ENCODE results near the gene SMARCE1. TPM values are rescaled to one million over a fixed set of nuclear protein-coding genes. Genes with fewer than 3 reads are reported as not detected.

The SMARCE1 gene
- total and polyA plus RNA-seq, 2 donors, result 109 to 126 TPM

DNA sequence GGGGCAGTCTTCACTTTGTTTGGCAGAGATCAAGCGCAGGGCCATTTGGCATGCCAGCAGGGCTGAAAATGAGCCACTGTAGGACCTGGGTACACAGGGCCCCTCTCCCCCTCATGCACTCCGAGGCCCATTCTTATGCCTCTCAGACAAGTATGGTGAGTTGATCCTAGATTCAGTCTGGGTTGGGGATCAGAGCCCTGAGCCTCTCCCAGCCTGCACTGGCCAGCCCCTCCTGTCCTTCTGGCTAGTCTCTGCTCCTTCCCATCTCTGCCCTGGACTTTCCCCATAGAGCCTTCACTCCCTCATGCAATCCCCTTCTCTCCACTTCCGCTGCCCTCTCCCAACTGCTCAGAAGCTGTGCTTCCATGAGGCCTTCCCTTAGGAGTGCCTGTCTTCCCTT is 31.0 kb downstream of the SMARCE1 start:
- H3K27ac ChIP-seq (ENCODE audit: low read depth in 1 of 2, low read length in 1 of 2), result peak overlapping the region in 1 of 2 donors; percentile 18
- DNase-seq (ENCODE audit: low read depth in 6 of 9, low spot score in 9 of 9), result no peak
- 65% methylated on average over 3 of the region's 3 CpGs for WGBS
- no peak overlapping the region for H3K4me3 ChIP-seq (ENCODE audit: low read length in 2 of 2)
- no peaks in the 10 kb centered on the region for H3K9me3 ChIP-seq (ENCODE audit: control insufficient read depth in 2 of 2, insufficient read depth in 1 of 2, low read length in 1 of 2)
- H3K4me1 ChIP-seq (ENCODE audit: control insufficient read depth in 2 of 2, insufficient read depth in 2 of 2, low read length in 2 of 2), result peaks cover 2 to 54% of the 10 kb centered on the region in 2 donors
- H3K36me3 ChIP-seq (ENCODE audit: control insufficient read depth in 2 of 2, insufficient read depth in 2 of 2, low read length in 1 of 2), result no peaks in the 10 kb centered on the region
- H3K27me3 ChIP-seq (ENCODE audit: control insufficient read depth in 2 of 2, insufficient read depth in 1 of 2, low read length in 1 of 2), result peaks cover 0 to 2% of the 10 kb centered on the region in 2 donors

- no peaks in the 10 kb centered on the region for H3K36me3 ChIP-seq (ENCODE audit: control insufficient read depth in 2 of 2, insufficient read depth in 2 of 2, low read length in 1 of 2)
- H3K9me3 ChIP-seq (ENCODE audit: control insufficient read depth in 2 of 2, insufficient read depth in 1 of 2, low read length in 1 of 2), result no peaks in the 10 kb centered on the region
- no peak for DNase-seq (ENCODE audit: low read depth in 6 of 9, low spot score in 9 of 9)
- no peak overlapping the region for H3K4me3 ChIP-seq (ENCODE audit: low read length in 2 of 2)
- WGBS, result 95% methylated on average over 10 of the region's 10 CpGs
- H3K27me3 ChIP-seq (ENCODE audit: control insufficient read depth in 2 of 2, insufficient read depth in 1 of 2, low read length in 1 of 2), result peaks cover 0 to 2% of the 10 kb centered on the region in 2 donors
- H3K4me1 ChIP-seq (ENCODE audit: control insufficient read depth in 2 of 2, insufficient read depth in 2 of 2, low read length in 2 of 2), result peaks cover 2 to 50% of the 10 kb centered on the region in 2 donors
- no peak overlapping the region for H3K27ac ChIP-seq (ENCODE audit: low read depth in 1 of 2, low read length in 1 of 2)
Observed at GRCh38 chr17:40615841-40616476, 31.7 kb downstream of the SMARCE1 start.

- WGBS, result 85% methylated on average over 7 of the region's 7 CpGs
- H3K4me3 ChIP-seq (ENCODE audit: low read length in 2 of 2), result no peak overlapping the region
Observed at GRCh38 chr17:40615068-40615840, 32.4 kb downstream of the SMARCE1 start.

GRCh38 chr17:40614431-40615067 is 33.1 kb downstream of the SMARCE1 start:
- Histone ChIP-seq H3K27ac (ENCODE audit: low read depth in 1 of 2, low read length in 1 of 2) (peak overlapping the region; percentile 46 to 61), H3K9me3 (ENCODE audit: control insufficient read depth in 2 of 2, insufficient read depth in 1 of 2, low read length in 1 of 2) (no peaks in the 10 kb centered on the region), H3K4me3 (ENCODE audit: low read length in 2 of 2) (no peak overlapping the region), H3K27me3 (ENCODE audit: control insufficient read depth in 2 of 2, insufficient read depth in 1 of 2, low read length in 1 of 2) (peaks cover 0 to 2% of the 10 kb centered on the region in 2 donors), H3K4me1 (ENCODE audit: control insufficient read depth in 2 of 2, insufficient read depth in 2 of 2, low read length in 2 of 2) (peaks cover 0 to 45% of the 10 kb centered on the region in 2 donors), H3K36me3 (ENCODE audit: control insufficient read depth in 2 of 2, insufficient read depth in 2 of 2, low read length in 1 of 2) (no peaks in the 10 kb centered on the region)
- DNase-seq (ENCODE audit: low read depth in 6 of 9, low spot score in 9 of 9), result no peak
- 89% methylated on average over 13 of the region's 13 CpGs for WGBS

More at GRCh38 chr17:40615068-40615840, 32.4 kb downstream of the SMARCE1 start:
- peak in 1 of 9 donors; percentile 56 for DNase-seq (ENCODE audit: low read depth in 6 of 9, low spot score in 9 of 9)
- Histone ChIP-seq H3K36me3 (ENCODE audit: control insufficient read depth in 2 of 2, insufficient read depth in 2 of 2, low read length in 1 of 2) (no peaks in the 10 kb centered on the region), H3K9me3 (ENCODE audit: control insufficient read depth in 2 of 2, insufficient read depth in 1 of 2, low read length in 1 of 2) (no peaks in the 10 kb centered on the region), H3K4me1 (ENCODE audit: control insufficient read depth in 2 of 2, insufficient read depth in 2 of 2, low read length in 2 of 2) (peaks cover 2 to 50% of the 10 kb centered on the region in 2 donors), H3K27ac (ENCODE audit: low read depth in 1 of 2, low read length in 1 of 2) (peak overlapping the region; percentile 49 to 61), H3K27me3 (ENCODE audit: control insufficient read depth in 2 of 2, insufficient read depth in 1 of 2, low read length in 1 of 2) (peaks cover 0 to 2% of the 10 kb centered on the region in 2 donors)

DNA sequence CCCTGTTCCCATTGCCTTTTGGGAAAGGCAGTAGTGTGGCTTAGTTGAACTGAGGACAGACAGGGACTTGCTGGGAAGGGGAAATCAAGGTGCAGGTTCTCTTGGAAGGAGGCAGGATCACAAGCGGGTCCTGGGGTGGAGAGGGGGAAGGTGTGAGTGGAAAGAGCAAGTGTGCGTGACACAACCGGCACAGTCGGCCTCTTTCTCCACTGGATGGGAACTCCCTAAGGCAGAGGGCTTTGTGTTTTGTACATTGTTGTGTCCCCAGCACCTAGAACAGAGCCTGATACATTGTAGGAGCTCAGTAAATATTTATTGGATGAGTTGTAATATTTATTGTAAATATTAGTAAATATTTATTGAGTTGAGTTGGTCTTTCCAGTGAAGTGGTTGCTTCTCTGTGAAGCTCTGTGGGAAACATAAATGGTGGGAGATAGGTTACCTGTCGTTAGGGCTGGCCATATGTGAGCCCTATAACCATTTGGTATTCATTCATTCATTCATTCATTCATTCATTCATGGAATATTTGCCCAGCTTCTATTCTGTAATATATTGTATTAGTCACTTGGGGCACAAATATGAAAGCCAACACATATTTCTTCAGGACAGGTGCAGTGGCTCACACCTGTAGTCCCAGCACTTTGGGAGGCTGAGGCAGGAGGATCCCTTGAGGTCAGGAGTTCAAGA is 34.0 kb downstream of the SMARCE1 start:
- H3K9me3 ChIP-seq (ENCODE audit: control insufficient read depth in 2 of 2, insufficient read depth in 1 of 2, low read length in 1 of 2), result peaks cover 0 to 4% of the 10 kb centered on the region in 2 donors
- 94% methylated on average over 5 of the region's 5 CpGs for WGBS
- DNase-seq (ENCODE audit: low read depth in 6 of 9, low spot score in 9 of 9), result no peak
- H3K27ac ChIP-seq (ENCODE audit: low read depth in 1 of 2, low read length in 1 of 2), result no peak overlapping the region
- H3K36me3 ChIP-seq (ENCODE audit: control insufficient read depth in 2 of 2, insufficient read depth in 2 of 2, low read length in 1 of 2), result no peaks in the 10 kb centered on the region
- H3K27me3 ChIP-seq (ENCODE audit: control insufficient read depth in 2 of 2, insufficient read depth in 1 of 2, low read length in 1 of 2), result peaks cover 0 to 2% of the 10 kb centered on the region in 2 donors
- H3K4me3 ChIP-seq (ENCODE audit: low read length in 2 of 2), result no peak overlapping the region
- peaks cover 0 to 42% of the 10 kb centered on the region in 2 donors for H3K4me1 ChIP-seq (ENCODE audit: control insufficient read depth in 2 of 2, insufficient read depth in 2 of 2, low read length in 2 of 2)

- Histone ChIP-seq H3K36me3 (ENCODE audit: control insufficient read depth in 2 of 2, insufficient read depth in 2 of 2, low read length in 1 of 2) (no peaks in the 10 kb centered on the region), H3K4me1 (ENCODE audit: control insufficient read depth in 2 of 2, insufficient read depth in 2 of 2, low read length in 2 of 2) (peaks cover 0 to 48% of the 10 kb centered on the region in 2 donors), H3K4me3 (ENCODE audit: low read length in 2 of 2) (no peak overlapping the region), H3K27me3 (ENCODE audit: control insufficient read depth in 2 of 2, insufficient read depth in 1 of 2, low read length in 1 of 2) (peaks cover 0 to under 1% of the 10 kb centered on the region in 2 donors), H3K9me3 (ENCODE audit: control insufficient read depth in 2 of 2, insufficient read depth in 1 of 2, low read length in 1 of 2) (peaks cover 0 to 4% of the 10 kb centered on the region in 2 donors), H3K27ac (ENCODE audit: low read depth in 1 of 2, low read length in 1 of 2) (no peak overlapping the region)
- 91% methylated on average over 11 of the region's 11 CpGs for WGBS
- no peak for DNase-seq (ENCODE audit: low read depth in 6 of 9, low spot score in 9 of 9)
Observed at GRCh38 chr17:40612599-40613244, 34.9 kb downstream of the SMARCE1 start.

DNA sequence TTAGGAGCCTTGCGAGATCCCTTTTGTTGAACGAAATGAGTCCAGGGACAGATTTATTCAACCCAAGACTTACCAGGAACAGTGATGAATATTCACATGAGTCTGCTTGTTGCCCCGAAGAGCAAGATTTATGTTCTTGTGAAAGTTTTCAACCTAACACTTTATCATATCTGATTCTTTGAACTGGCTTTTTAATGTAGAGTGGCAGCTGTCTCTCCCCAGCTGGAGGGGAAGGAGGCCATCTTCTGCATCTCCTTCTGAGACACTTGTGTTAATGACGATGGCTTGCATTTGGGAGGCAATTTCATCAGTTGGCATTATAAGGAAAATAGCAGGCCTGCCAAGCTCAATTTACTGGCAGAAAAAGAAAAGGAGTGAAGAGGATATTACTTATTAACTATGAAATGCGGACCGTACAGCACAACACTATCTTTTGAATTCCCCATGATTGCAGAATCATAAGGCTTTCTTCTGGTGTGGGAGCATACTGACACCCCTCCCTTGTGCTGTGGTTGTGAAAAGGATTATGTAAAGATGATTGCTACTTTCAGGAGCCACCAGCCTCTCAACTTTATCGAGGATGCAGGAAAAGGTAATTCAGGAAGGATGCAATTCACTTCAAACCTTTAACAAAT is 35.7 kb downstream of the SMARCE1 start:
- Histone ChIP-seq H3K27ac (ENCODE audit: low read depth in 1 of 2, low read length in 1 of 2) (no peak overlapping the region), H3K4me3 (ENCODE audit: low read length in 2 of 2) (no peak overlapping the region), H3K4me1 (ENCODE audit: control insufficient read depth in 2 of 2, insufficient read depth in 2 of 2, low read length in 2 of 2) (peaks cover 0 to 54% of the 10 kb centered on the region in 2 donors), H3K9me3 (ENCODE audit: control insufficient read depth in 2 of 2, insufficient read depth in 1 of 2, low read length in 1 of 2) (peaks cover 0 to 4% of the 10 kb centered on the region in 2 donors), H3K27me3 (ENCODE audit: control insufficient read depth in 2 of 2, insufficient read depth in 1 of 2, low read length in 1 of 2) (no peaks in the 10 kb centered on the region), H3K36me3 (ENCODE audit: control insufficient read depth in 2 of 2, insufficient read depth in 2 of 2, low read length in 1 of 2) (no peaks in the 10 kb centered on the region)
- DNase-seq (ENCODE audit: low read depth in 6 of 9, low spot score in 9 of 9), result no peak
- WGBS, result 79% methylated on average over 7 of the region's 7 CpGs

GRCh38 chr17:40610359-40610758 is 37.3 kb downstream of the SMARCE1 start:
- Histone ChIP-seq H3K27ac (ENCODE audit: low read depth in 1 of 2, low read length in 1 of 2) (no peak overlapping the region), H3K4me3 (ENCODE audit: low read length in 2 of 2) (no peak overlapping the region), H3K36me3 (ENCODE audit: control insufficient read depth in 2 of 2, insufficient read depth in 2 of 2, low read length in 1 of 2) (no peaks in the 10 kb centered on the region), H3K27me3 (ENCODE audit: control insufficient read depth in 2 of 2, insufficient read depth in 1 of 2, low read length in 1 of 2) (no peaks in the 10 kb centered on the region), H3K9me3 (ENCODE audit: control insufficient read depth in 2 of 2, insufficient read depth in 1 of 2, low read length in 1 of 2) (peaks cover 0 to 4% of the 10 kb centered on the region in 2 donors), H3K4me1 (ENCODE audit: control insufficient read depth in 2 of 2, insufficient read depth in 2 of 2, low read length in 2 of 2) (peaks cover 0 to 49% of the 10 kb centered on the region in 2 donors)
- no peak for DNase-seq (ENCODE audit: low read depth in 6 of 9, low spot score in 9 of 9)
- WGBS, result 80% methylated on average over 2 of the region's 2 CpGs

All from thymus (tissue), 11 donors.